ENCODE measurements around the gene TBC1D1. TPM values are rescaled to one million over a fixed set of nuclear protein-coding genes. Genes with fewer than 3 reads are reported as not detected.

Gene TBC1D1
- total RNA-seq, 1 experiment from 2014 or later: 89.0 TPM

- Histone ChIP-seq H2AFZ (ENCODE audit: low read length) (no peak overlapping the region), H3K27me3 (ENCODE audit: low read length) (no peaks in the 10 kb centered on the region), H3K9me3 (ENCODE audit: low read length) (no peaks in the 10 kb centered on the region), H3K79me2 (ENCODE audit: low read length) (no peaks in the 10 kb centered on the region), H3K36me3 (ENCODE audit: low read depth, low read length) (no peaks in the 10 kb centered on the region), H3K4me2 (ENCODE audit: low read length) (no peak overlapping the region), H3K9ac (ENCODE audit: low read length) (no peak overlapping the region), H3F3A (ENCODE audit: low read length, unreplicated experiment) (no peaks in the 10 kb centered on the region), H3K27ac (ENCODE audit: low read length) (no peak overlapping the region), H4K20me1 (ENCODE audit: low read length) (no peaks in the 10 kb centered on the region), H3K4me3 (ENCODE audit: low read length) (no peak overlapping the region), H3K4me1 (ENCODE audit: insufficient read depth, low read length) (no peaks in the 10 kb centered on the region), H3K9me2 (replicated peaks; ENCODE audit: low read length) (no peaks in the 10 kb centered on the region)
- CTCF ChIA-PET: no interaction called here
- ATAC-seq (no peak), DNase-seq (no peak)
- POLR2A ChIA-PET (ENCODE audit: unreplicated experiment): no interaction called here
- BruUV-seq (replicated peaks): no TSS peak
- intact Hi-C loops (cut with micrococcal nuclease): no loop called here
- TF ChIP-seq, protein P1, sequence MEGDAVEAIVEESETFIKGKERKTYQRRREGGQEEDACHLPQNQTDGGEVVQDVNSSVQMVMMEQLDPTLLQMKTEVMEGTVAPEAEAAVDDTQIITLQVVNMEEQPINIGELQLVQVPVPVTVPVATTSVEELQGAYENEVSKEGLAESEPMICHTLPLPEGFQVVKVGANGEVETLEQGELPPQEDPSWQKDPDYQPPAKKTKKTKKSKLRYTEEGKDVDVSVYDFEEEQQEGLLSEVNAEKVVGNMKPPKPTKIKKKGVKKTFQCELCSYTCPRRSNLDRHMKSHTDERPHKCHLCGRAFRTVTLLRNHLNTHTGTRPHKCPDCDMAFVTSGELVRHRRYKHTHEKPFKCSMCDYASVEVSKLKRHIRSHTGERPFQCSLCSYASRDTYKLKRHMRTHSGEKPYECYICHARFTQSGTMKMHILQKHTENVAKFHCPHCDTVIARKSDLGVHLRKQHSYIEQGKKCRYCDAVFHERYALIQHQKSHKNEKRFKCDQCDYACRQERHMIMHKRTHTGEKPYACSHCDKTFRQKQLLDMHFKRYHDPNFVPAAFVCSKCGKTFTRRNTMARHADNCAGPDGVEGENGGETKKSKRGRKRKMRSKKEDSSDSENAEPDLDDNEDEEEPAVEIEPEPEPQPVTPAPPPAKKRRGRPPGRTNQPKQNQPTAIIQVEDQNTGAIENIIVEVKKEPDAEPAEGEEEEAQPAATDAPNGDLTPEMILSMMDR (conservative IDR thresholded peaks at IDR 0.05; ENCODE audit: low read depth, low read length): no peak
- TF ChIP-seq EZH2 (IDR thresholded peaks at IDR 0.05; ENCODE audit: low read length, unreplicated experiment) (no peak), EZH2phosphoT487 (IDR thresholded peaks at IDR 0.05; ENCODE audit: borderline replicate concordance, low read length) (no peak)
Observed at GRCh38 chr4:37909332-37910090, 18.6 kb downstream of the TBC1D1 start.

- ChIA-PET CTCF (no interaction called here), POLR2A (ENCODE audit: unreplicated experiment) (no interaction called here)
- Histone ChIP-seq H3K9ac (ENCODE audit: low read length) (no peak overlapping the region), H3K4me3 (ENCODE audit: low read length) (no peak overlapping the region), H3F3A (ENCODE audit: low read length, unreplicated experiment) (no peaks in the 10 kb centered on the region), H3K79me2 (ENCODE audit: low read length) (no peaks in the 10 kb centered on the region), H3K9me3 (ENCODE audit: low read length) (no peaks in the 10 kb centered on the region), H3K36me3 (ENCODE audit: low read depth, low read length) (no peaks in the 10 kb centered on the region), H2AFZ (ENCODE audit: low read length) (no peak overlapping the region), H3K4me1 (ENCODE audit: insufficient read depth, low read length) (no peaks in the 10 kb centered on the region), H4K20me1 (ENCODE audit: low read length) (no peaks in the 10 kb centered on the region), H3K4me2 (ENCODE audit: low read length) (no peak overlapping the region), H3K27ac (ENCODE audit: low read length) (no peak overlapping the region), H3K9me2 (replicated peaks; ENCODE audit: low read length) (no peaks in the 10 kb centered on the region), H3K27me3 (ENCODE audit: low read length) (no peaks in the 10 kb centered on the region)
- BruUV-seq (replicated peaks): no TSS peak
- TF ChIP-seq EZH2phosphoT487 (IDR thresholded peaks at IDR 0.05; ENCODE audit: borderline replicate concordance, low read length): no peak
- TF ChIP-seq, protein P1 (conservative IDR thresholded peaks at IDR 0.05; ENCODE audit: low read depth, low read length): no peak
- TF ChIP-seq EZH2 (IDR thresholded peaks at IDR 0.05; ENCODE audit: low read length, unreplicated experiment): no peak
- DNase-seq: no peak
- intact Hi-C loops (cut with micrococcal nuclease): no loop called here
- ATAC-seq: no peak
Observed at GRCh38 chr4:37910091-37910486, 19.2 kb downstream of the TBC1D1 start.

DNA sequence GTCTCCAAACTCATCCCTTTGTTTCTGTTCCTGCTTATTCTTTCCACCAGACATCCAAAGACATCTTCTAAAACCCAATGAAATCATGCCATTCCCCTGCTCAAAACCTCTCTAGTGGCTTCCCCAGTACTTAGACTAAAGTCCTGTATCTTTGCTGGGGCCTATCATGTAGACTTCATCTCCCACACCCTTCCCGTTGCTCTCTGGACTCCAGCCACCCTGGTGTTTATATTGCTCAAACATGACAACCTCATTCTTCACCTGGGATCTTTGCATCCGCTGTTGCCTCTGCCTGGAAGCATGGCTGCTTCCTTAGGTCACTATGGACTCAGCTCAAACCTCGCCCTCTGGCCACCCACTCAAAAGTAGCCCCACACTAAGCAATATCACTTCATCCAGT is 23.7 kb downstream of the TBC1D1 start:
- CTCF ChIA-PET: no interaction called here
- ATAC-seq (no peak), DNase-seq (no peak)
- Histone ChIP-seq H3F3A (ENCODE audit: low read length, unreplicated experiment) (no peaks in the 10 kb centered on the region), H3K9me3 (ENCODE audit: low read length) (no peaks in the 10 kb centered on the region), H3K4me1 (ENCODE audit: insufficient read depth, low read length) (no peaks in the 10 kb centered on the region), H3K27me3 (ENCODE audit: low read length) (no peaks in the 10 kb centered on the region), H3K9me2 (replicated peaks; ENCODE audit: low read length) (no peaks in the 10 kb centered on the region), H3K4me2 (ENCODE audit: low read length) (no peak overlapping the region), H3K4me3 (ENCODE audit: low read length) (no peak overlapping the region), H3K79me2 (ENCODE audit: low read length) (no peaks in the 10 kb centered on the region), H3K27ac (ENCODE audit: low read length) (no peak overlapping the region), H3K36me3 (ENCODE audit: low read depth, low read length) (no peaks in the 10 kb centered on the region), H3K9ac (ENCODE audit: low read length) (no peak overlapping the region), H2AFZ (ENCODE audit: low read length) (no peak overlapping the region), H4K20me1 (ENCODE audit: low read length) (no peaks in the 10 kb centered on the region)
- TF ChIP-seq EZH2phosphoT487 (IDR thresholded peaks at IDR 0.05; ENCODE audit: borderline replicate concordance, low read length) (no peak), EZH2 (IDR thresholded peaks at IDR 0.05; ENCODE audit: low read length, unreplicated experiment) (no peak)
- TF ChIP-seq, protein P1 (conservative IDR thresholded peaks at IDR 0.05; ENCODE audit: low read depth, low read length): no peak
- intact Hi-C loops (cut with micrococcal nuclease): no loop called here
- BruUV-seq (replicated peaks): no TSS peak
- POLR2A ChIA-PET (ENCODE audit: unreplicated experiment): no interaction called here

All from PC-3 (cell line).